Kidney capillary endothelial cell (primary cell): ENCODE measurements around the gene GYG2.
A peak's percentile ranks its signal among the peaks of the same experiment; 100 is the strongest.
"Not testable (repeated sequence)": the region's sequence is repeated elsewhere in the genome, so short reads cannot be mapped to it uniquely, and the experiment has no call there.

ENCODE experiments used
- DNase-seq: peaks from one replicate; pipeline ENCODE4 v3.0.0-alpha.2; 2018; ENCODE audit warnings: low spot score

The GYG2 gene

GRCh38 chrX:2828344-2828958 lies at the start of gene GYG2:
Gene GYG2 (plus strand): TSS chrX:2828930. CDS start chrX:2830189, 1,259 bp downstream.
- no peak for DNase-seq

- DNase-seq: not testable (repeated sequence)
These were observed 48.1 kb upstream of the GYG2 start for GRCh38 chrX:2780472-2781225.

- no peak for DNase-seq
These were observed 47.5 kb upstream of the GYG2 start for GRCh38 chrX:2781226-2781571.

GRCh38 chrX:2781698-2782097 lies 47.0 kb upstream of the GYG2 start:
- DNase-seq: no peak

GRCh38 chrX:2782171-2782570 lies 46.6 kb upstream of the GYG2 start:
- no peak for DNase-seq

- no peak for DNase-seq
These were observed 46.0 kb upstream of the GYG2 start for GRCh38 chrX:2782778-2783177.

GRCh38 chrX:2784026-2784425 lies 44.7 kb upstream of the GYG2 start:
- DNase-seq: no peak

- DNase-seq: no peak
These were observed 43.2 kb upstream of the GYG2 start for GRCh38 chrX:2785538-2785937.

- DNase-seq: no peak
These were observed 39.8 kb upstream of the GYG2 start for GRCh38 chrX:2788980-2789379.

- no peak for DNase-seq
These were observed 39.2 kb upstream of the GYG2 start for GRCh38 chrX:2789569-2789968.

GRCh38 chrX:2793752-2794151 lies 35.0 kb upstream of the GYG2 start:
- DNase-seq: no peak

GRCh38 chrX:2794336-2794735 lies 34.4 kb upstream of the GYG2 start:
- DNase-seq: no peak

- not testable (repeated sequence) for DNase-seq
These were observed 31.9 kb upstream of the GYG2 start for GRCh38 chrX:2796808-2797207.

- DNase-seq: no peak
These were observed 29.4 kb upstream of the GYG2 start for GRCh38 chrX:2799369-2799768.

GRCh38 chrX:2799980-2800379 lies 28.8 kb upstream of the GYG2 start:
- DNase-seq: not testable (repeated sequence)

GRCh38 chrX:2801223-2801622 lies 27.5 kb upstream of the GYG2 start:
- no peak for DNase-seq

GRCh38 chrX:2802376-2803090 lies 26.2 kb upstream of the GYG2 start:
- not testable (repeated sequence) for DNase-seq

- DNase-seq: not testable (repeated sequence)
These were observed 25.2 kb upstream of the GYG2 start for GRCh38 chrX:2803486-2803885.

- not testable (repeated sequence) for DNase-seq
These were observed 24.5 kb upstream of the GYG2 start for GRCh38 chrX:2804106-2804843.

GRCh38 chrX:2804858-2805257 lies 23.9 kb upstream of the GYG2 start:
- not testable (repeated sequence) for DNase-seq

GRCh38 chrX:2811271-2811670 lies 17.5 kb upstream of the GYG2 start:
- DNase-seq: no peak

GRCh38 chrX:2812161-2812907 lies 16.4 kb upstream of the GYG2 start:
- DNase-seq: peak; percentile 46
